Ishikawa (cell line): ENCODE data around the gene RHOC.

Experiments
- CEBPB ChIP-seq: IDR thresholded peaks from 2 replicates; pipeline ENCODE4 v1.6.1; 2012
- CREB1 ChIP-seq: IDR thresholded peaks from 2 replicates; pipeline ENCODE4 v1.6.1; 2012; ENCODE audit warnings: low read depth
- EGR1 ChIP-seq: IDR thresholded peaks from 2 replicates; pipeline ENCODE4 v1.6.1; 2012
- EP300 ChIP-seq: IDR thresholded peaks from 2 replicates; pipeline ENCODE4 v1.6.1; 2012; ENCODE audit warnings: borderline replicate concordance
- FOXM1 ChIP-seq: IDR thresholded peaks from 2 replicates; pipeline ENCODE4 v1.6.1; 2012; ENCODE audit warnings: low read depth, borderline replicate concordance
- NFIC ChIP-seq: IDR thresholded peaks from 2 replicates; pipeline ENCODE4 v1.6.1; 2012
- RAD21 ChIP-seq: IDR thresholded peaks from 2 replicates; pipeline ENCODE4 v1.6.1; 2012; ENCODE audit warnings: low read depth
- TAF1 ChIP-seq: IDR thresholded peaks from 2 replicates; pipeline ENCODE4 v1.6.1; 2012; ENCODE audit warnings: low read depth, mild to moderate bottlenecking
- TCF12 ChIP-seq: IDR thresholded peaks from 2 replicates; pipeline ENCODE4 v1.6.1; 2012; ENCODE audit warnings: low read depth
- TEAD4 ChIP-seq: IDR thresholded peaks from 2 replicates; pipeline ENCODE4 v1.6.1; 2012
- YY1 ChIP-seq: IDR thresholded peaks from 2 replicates; pipeline ENCODE4 v1.6.1; 2012; ENCODE audit warnings: low read depth
- ZBTB7A ChIP-seq: IDR thresholded peaks from 2 replicates; pipeline ENCODE4 v1.6.1; 2012; ENCODE audit warnings: low read depth
- TF ChIP-seq, protein P1 (sequence below): IDR thresholded peaks from 2 replicates; pipeline ENCODE4 v1.6.1; 2012
- TF ChIP-seq, protein P2 (sequence below): IDR thresholded peaks from 2 replicates; pipeline ENCODE4 v1.6.1; 2012
- TF ChIP-seq, protein P3 (sequence below): IDR thresholded peaks from 2 replicates; pipeline ENCODE4 v1.6.1; 2012; ENCODE audit warnings: low read depth, mild to moderate bottlenecking

RHOC gene

DNA sequence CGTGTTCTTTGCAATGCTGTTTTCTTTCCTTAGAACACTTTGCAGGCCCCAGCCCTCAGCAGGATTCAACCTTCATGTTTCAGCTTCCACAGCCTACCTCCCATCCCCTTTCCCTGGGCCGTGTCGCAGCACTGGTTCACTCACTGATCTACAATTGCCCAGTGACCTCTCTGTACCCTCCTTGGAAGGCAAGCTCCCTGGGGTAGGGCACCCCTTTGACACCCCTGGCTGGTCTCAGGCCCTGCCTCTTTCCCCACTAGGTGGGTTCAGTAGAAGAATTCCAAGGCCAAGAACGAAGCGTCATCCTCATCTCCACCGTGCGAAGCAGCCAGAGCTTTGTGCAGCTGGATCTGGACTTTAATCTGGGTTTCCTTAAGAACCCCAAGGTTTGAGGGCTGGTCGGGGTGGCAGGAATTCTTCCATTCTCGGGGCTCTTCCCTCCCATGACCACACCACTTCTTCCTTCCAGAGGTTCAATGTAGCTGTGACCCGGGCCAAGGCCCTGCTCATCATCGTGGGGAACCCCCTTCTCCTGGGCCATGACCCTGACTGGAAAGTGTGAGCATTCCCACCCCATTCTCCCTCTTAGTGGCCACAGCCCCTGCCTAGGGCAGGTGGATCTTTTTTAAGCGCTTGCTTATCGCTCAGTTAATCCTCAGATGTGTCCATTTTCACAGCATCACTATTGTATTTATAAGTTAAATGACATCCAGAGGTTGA, 7.3 kb downstream of the RHOC start:
- no peak for TF ChIP-seq YY1
- TF ChIP-seq FOXM1, result no peak
- TF ChIP-seq NFIC, result no peak
- TF ChIP-seq, protein P1, sequence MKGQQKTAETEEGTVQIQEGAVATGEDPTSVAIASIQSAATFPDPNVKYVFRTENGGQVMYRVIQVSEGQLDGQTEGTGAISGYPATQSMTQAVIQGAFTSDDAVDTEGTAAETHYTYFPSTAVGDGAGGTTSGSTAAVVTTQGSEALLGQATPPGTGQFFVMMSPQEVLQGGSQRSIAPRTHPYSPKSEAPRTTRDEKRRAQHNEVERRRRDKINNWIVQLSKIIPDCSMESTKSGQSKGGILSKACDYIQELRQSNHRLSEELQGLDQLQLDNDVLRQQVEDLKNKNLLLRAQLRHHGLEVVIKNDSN, result no peak
- no peak for TF ChIP-seq TAF1
- TF ChIP-seq TEAD4, result no peak
- no peak for TF ChIP-seq TCF12
- no peak for TF ChIP-seq EP300
- TF ChIP-seq CREB1, result no peak
- TF ChIP-seq EGR1, result no peak
- TF ChIP-seq, protein P2, sequence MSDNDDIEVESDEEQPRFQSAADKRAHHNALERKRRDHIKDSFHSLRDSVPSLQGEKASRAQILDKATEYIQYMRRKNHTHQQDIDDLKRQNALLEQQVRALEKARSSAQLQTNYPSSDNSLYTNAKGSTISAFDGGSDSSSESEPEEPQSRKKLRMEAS, result no peak

DNA sequence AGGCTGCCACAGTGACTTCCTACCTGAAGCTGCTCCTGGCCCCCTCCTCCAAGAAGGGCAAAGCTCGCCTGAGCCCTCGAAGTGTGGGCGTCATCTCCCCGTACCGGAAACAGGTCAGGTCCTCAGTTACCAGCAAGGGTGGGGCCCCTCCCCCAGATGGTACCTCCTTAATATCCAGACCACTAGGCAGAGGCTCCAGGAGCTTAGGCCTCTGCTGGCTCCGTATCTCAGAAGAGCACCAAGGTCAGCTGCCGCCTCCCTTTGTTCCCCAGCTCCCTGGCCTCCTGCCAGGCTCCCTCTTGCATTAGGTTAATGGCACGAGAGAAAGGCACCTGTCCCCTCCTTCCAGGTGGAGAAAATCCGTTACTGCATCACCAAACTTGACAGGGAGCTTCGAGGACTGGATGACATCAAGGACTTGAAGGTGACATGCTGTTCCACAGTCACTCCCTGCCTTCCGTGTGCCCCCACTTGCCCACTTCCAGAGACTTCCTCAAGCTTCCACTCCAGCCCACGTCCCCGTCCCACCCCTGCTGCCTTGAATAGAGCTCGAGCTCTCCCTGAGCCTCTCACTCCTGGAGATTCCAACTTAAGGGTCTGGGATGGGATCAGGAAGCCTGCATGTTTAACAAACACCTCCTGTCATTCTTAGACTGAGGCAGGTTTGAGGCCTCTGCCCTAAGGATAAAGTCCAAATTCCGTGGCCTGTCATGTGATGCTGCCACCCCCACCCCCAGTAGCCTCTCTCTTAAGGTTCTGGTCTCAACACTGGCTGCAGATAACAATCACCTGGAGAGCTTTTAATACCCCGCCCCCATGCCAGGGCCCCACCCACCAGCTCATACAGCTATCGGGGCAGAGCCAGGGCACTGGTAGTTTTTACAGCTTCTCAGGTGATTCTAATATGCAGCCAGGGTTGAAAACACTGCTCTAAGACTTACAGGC, 8.3 kb downstream of the RHOC start:
- TF ChIP-seq EGR1 (no peak), TEAD4 (no peak), NFIC (peak; percentile 69)
- TF ChIP-seq, protein P1, result peak; percentile 54

DNA sequence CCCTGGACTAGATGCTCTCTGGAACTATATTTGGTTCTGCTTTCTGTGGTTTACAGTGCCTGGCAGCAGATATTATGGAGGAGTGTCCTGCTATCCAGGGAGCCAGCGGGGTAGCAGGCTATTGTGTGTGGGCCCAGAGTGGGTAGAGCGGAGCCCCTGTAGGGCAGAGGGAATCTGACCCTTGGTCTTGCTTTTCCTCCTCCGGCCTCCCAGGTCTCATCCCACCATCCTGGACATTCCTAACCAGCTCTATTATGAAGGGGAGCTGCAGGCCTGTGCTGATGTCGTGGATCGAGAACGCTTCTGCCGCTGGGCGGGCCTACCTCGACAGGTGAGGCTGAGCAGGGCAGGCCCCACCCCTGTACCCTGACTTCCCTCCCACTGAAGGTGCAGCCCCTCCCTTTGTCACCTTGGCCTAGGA, 9.1 kb downstream of the RHOC start:
- TF ChIP-seq CEBPB (no peak), TAF1 (no peak), RAD21 (no peak), TEAD4 (no peak), TCF12 (no peak), ZBTB7A (no peak), NFIC (no peak), YY1 (no peak), EP300 (no peak), CREB1 (no peak), EGR1 (no peak)
- TF ChIP-seq, protein P1, result no peak
- TF ChIP-seq, protein P2, result no peak
- TF ChIP-seq, protein P3, sequence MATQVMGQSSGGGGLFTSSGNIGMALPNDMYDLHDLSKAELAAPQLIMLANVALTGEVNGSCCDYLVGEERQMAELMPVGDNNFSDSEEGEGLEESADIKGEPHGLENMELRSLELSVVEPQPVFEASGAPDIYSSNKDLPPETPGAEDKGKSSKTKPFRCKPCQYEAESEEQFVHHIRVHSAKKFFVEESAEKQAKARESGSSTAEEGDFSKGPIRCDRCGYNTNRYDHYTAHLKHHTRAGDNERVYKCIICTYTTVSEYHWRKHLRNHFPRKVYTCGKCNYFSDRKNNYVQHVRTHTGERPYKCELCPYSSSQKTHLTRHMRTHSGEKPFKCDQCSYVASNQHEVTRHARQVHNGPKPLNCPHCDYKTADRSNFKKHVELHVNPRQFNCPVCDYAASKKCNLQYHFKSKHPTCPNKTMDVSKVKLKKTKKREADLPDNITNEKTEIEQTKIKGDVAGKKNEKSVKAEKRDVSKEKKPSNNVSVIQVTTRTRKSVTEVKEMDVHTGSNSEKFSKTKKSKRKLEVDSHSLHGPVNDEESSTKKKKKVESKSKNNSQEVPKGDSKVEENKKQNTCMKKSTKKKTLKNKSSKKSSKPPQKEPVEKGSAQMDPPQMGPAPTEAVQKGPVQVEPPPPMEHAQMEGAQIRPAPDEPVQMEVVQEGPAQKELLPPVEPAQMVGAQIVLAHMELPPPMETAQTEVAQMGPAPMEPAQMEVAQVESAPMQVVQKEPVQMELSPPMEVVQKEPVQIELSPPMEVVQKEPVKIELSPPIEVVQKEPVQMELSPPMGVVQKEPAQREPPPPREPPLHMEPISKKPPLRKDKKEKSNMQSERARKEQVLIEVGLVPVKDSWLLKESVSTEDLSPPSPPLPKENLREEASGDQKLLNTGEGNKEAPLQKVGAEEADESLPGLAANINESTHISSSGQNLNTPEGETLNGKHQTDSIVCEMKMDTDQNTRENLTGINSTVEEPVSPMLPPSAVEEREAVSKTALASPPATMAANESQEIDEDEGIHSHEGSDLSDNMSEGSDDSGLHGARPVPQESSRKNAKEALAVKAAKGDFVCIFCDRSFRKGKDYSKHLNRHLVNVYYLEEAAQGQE, result no peak

DNA sequence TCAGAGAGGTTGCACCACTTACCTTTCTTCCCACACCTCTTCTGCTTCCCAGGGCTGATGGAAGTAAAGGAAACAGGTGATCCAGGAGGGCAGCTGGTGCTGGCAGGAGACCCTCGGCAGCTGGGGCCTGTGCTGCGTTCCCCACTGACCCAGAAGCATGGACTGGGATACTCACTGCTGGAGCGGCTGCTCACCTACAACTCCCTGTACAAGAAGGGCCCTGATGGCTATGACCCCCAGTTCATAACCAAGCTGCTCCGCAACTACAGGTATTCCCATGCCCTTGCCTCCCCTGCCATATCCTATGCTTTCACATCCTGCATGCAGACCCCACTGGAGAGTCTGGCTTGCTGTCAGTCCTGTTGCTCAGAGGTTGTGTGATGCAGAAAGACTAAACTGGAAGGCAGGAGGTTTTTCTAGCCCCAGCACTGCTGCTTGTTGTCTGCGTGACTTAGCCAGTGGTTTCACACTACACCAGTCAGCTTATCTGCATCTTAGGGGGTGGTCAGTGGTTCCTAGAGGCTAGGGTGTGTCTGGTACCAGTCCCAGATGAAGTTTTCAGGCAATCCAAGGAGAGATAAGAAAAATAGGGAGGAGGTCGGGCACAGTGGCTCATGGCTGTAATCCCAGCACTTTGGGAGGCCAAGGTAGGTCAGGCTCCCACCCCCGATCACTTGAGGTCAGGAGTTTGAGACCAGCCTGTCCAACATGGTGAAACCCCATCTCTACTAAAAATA, 10.2 kb downstream of the RHOC start:
- TF ChIP-seq, protein P1, result no peak
- no peak for TF ChIP-seq EP300
- TF ChIP-seq TAF1, result no peak

DNA sequence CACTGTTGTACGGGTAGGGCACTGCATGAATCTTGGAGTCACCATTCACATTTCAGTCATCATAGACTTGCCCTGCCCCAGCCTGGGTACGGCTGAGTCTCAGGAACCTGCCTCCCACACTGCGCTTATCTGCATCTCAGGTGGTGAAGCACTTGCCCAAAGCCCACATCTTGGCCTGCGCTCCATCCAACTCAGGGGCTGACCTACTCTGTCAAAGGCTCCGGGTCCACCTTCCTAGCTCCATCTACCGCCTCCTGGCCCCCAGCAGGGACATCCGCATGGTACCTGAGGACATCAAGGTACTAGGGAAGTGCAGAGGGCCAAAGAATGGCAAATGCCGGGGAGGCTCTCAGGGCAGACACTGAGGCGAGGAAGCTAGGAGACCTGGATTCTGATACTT, 11.7 kb downstream of the RHOC start:
- TF ChIP-seq, protein P1, result no peak
- no peak for TF ChIP-seq TAF1
- no peak for TF ChIP-seq TEAD4
- TF ChIP-seq EP300, result no peak
- no peak for TF ChIP-seq RAD21
- TF ChIP-seq, protein P2, result no peak
- no peak for TF ChIP-seq CREB1
- TF ChIP-seq YY1, result no peak
- no peak for TF ChIP-seq TCF12
- no peak for TF ChIP-seq EGR1
- TF ChIP-seq, protein P3, result no peak
- no peak for TF ChIP-seq ZBTB7A
